ENCODE measurements around the gene PCA3. TPM values are rescaled to one million over a fixed set of nuclear protein-coding genes. Genes with fewer than 3 reads are reported as not detected.

The PCA3 gene
- total RNA-seq, 4 donors from 2014 or later, result 0.40 TPM; not detected in 3

GRCh38 chr9:76803083-76803482, 38.8 kb downstream of the PCA3 start:
- Histone ChIP-seq H3K4me3 (no peak overlapping the region), H3K27ac (no peak overlapping the region), H3K9me3 (no peaks in the 10 kb centered on the region), H3K27me3 (no peaks in the 10 kb centered on the region), H3K4me1 (peaks cover 0 to 13% (median 0%) of the 10 kb centered on the region in 4 donors), H3K36me3 (no peaks in the 10 kb centered on the region)
- no peak for DNase-seq
- TF ChIP-seq CTCF (IDR thresholded peaks at IDR 0.05) (no peak), POLR2A (IDR thresholded peaks at IDR 0.05) (no peak)

GRCh38 chr9:76803762-76804161, 39.5 kb downstream of the PCA3 start:
- H3K9me3 ChIP-seq, result no peaks in the 10 kb centered on the region
- no peak overlapping the region for H3K27ac ChIP-seq
- H3K4me3 ChIP-seq, result no peak overlapping the region
- no peaks in the 10 kb centered on the region for H3K36me3 ChIP-seq
- peaks cover 0 to 9% (median 0%) of the 10 kb centered on the region in 4 donors for H3K4me1 ChIP-seq
- H3K27me3 ChIP-seq, result no peaks in the 10 kb centered on the region
- TF ChIP-seq CTCF (IDR thresholded peaks at IDR 0.05) (no peak), POLR2A (IDR thresholded peaks at IDR 0.05) (no peak)
- no peak for DNase-seq

GRCh38 chr9:76808636-76809035, 44.4 kb downstream of the PCA3 start:
- TF ChIP-seq CTCF (IDR thresholded peaks at IDR 0.05), result no peak
- TF ChIP-seq POLR2A (IDR thresholded peaks at IDR 0.05), result no peak

GRCh38 chr9:76810377-76810957, 46.2 kb downstream of the PCA3 start:
- Histone ChIP-seq H3K27me3 (no peaks in the 10 kb centered on the region), H3K36me3 (no peaks in the 10 kb centered on the region), H3K9me3 (no peaks in the 10 kb centered on the region), H3K4me3 (no peak overlapping the region), H3K4me1 (no peaks in the 10 kb centered on the region), H3K27ac (no peak overlapping the region)
- TF ChIP-seq POLR2A (IDR thresholded peaks at IDR 0.05), result no peak
- TF ChIP-seq CTCF (IDR thresholded peaks at IDR 0.05), result peak in 5 of 6 experiments; percentile 45 to 97 (median 92)
- DNase-seq, result peak in 1 of 3 donors; percentile 76

More at GRCh38 chr9:76808636-76809035, 44.4 kb downstream of the PCA3 start:
- no peak for DNase-seq
- H3K9me3 ChIP-seq, result no peaks in the 10 kb centered on the region
- H3K4me3 ChIP-seq, result no peak overlapping the region
- H3K4me1 ChIP-seq, result no peaks in the 10 kb centered on the region
- no peak overlapping the region for H3K27ac ChIP-seq
- H3K36me3 ChIP-seq, result no peaks in the 10 kb centered on the region
- H3K27me3 ChIP-seq, result no peaks in the 10 kb centered on the region

- H3K27ac ChIP-seq, result no peak overlapping the region
- no peaks in the 10 kb centered on the region for H3K4me1 ChIP-seq
- no peaks in the 10 kb centered on the region for H3K9me3 ChIP-seq
- DNase-seq, result no peak
- H3K27me3 ChIP-seq, result no peaks in the 10 kb centered on the region
- no peak overlapping the region for H3K4me3 ChIP-seq
- no peaks in the 10 kb centered on the region for H3K36me3 ChIP-seq
- TF ChIP-seq POLR2A (IDR thresholded peaks at IDR 0.05) (no peak), CTCF (IDR thresholded peaks at IDR 0.05) (no peak)
Measured at GRCh38 chr9:76812591-76812990, 48.4 kb downstream of the PCA3 start.

GRCh38 chr9:76817489-76817888, 53.3 kb downstream of the PCA3 start:
- H3K9me3 ChIP-seq, result no peaks in the 10 kb centered on the region
- DNase-seq, result no peak
- no peaks in the 10 kb centered on the region for H3K36me3 ChIP-seq
- no peak overlapping the region for H3K4me3 ChIP-seq
- TF ChIP-seq CTCF (IDR thresholded peaks at IDR 0.05), result no peak
- no peak for TF ChIP-seq POLR2A (IDR thresholded peaks at IDR 0.05)
- no peaks in the 10 kb centered on the region for H3K27me3 ChIP-seq
- no peaks in the 10 kb centered on the region for H3K4me1 ChIP-seq
- H3K27ac ChIP-seq, result peak overlapping the region in 1 of 4 donors; percentile 68
